ENCODE results near the gene FARP2.

FARP2 gene

DNA sequence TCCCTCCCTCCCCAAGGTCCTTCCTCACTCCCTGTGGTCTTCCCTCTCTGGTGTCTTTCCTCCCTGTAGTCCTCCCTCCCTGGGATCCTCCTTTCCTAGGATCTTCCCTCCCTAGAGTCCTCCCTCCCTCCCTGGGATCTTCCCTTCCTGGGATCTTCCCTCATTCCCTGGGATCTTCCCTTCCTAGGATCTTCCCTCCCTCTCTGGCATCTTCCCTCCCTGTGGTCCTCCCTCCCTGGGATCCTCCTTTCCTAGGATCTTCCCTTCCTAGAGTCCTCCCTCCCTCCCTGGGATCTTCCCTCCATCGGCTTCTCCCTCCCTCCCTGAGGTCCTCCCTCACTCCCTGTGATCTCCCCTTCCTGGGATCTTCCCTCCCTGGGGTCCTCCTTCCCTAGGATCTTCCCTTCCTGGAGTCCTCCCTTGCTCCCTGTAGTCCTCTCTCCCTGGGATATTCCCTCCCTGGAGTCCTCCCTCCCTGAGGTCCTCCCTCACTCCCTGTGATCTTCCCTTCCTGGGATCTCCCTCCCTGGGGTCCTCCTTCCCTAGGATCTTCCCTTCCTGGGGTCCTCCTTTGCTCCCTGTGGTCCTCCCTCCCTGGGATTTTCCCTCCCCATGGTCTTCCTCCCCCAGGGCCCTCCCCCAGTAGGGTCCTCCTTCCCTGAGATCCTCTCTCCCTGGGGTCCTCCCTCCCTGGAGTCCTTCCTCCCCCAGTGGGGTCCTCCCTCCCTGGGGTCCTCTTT, 129.3 kb downstream of the FARP2 start:
- no peak for DNase-seq

DNA sequence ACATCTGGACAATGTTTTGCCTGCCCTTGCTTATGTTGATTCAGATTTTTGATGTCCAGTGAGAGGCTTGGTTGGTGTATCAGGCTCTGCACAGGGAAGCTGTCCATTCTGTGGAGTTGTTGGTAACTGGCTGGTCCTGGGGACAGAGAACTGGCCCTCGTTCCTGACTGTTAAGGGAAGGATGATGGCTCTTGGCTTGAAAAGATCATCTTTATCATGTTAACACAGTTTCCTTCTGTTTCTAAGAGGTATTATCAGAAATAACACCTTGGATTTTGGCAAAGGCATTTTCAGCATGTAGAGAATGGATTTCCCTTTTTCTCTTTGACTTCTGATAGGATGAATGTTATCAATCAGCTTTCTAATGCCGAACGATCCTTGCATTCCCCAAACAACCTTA, 133.0 kb downstream of the FARP2 start:
- no peak for DNase-seq

DNA sequence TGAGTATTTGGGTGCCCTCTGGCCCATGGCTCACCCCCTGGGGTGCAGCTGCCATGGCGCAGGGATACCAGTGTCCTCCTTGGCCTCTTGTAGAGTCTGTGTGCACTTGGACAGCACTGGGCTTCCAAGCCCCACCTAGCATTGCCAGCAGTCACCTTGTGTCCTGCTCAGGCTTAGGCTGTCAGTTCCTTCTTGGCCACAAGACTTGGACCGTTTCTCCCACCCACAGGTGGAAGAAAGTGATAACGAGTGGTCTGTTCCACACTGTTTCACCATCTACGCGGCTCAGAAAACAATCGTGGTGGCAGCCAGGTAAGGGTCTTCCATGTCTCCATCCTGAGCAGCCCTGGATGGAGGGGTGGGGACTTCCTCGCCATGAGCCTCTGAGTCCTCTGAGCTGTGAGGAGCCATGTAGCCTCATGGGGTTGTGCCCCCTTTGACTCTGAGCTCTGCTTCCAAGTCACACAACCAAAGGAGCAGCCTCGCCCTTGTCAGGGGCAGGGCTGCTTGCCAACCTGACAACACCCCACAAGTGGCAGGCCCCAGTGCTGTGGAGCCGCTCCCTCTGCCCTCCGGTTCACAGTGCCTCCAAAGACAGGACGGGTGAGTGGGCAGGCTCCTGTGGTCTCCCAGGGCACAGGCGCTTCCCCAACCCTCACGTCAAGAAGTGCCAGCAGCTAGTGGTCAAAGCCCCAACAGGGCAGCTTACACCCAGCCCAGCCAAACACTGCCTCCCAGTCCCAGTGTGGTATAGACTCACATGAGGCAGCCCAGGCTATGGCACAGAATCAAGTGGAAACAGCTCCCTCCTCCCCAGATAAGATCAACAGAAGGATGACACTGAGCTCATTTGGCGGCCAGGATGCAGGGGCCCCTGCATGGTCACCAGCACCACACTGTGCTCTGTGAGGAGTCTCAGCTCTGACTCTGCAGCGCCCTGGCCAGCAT, 133.9 kb downstream of the FARP2 start:
- no peak for DNase-seq

DNA sequence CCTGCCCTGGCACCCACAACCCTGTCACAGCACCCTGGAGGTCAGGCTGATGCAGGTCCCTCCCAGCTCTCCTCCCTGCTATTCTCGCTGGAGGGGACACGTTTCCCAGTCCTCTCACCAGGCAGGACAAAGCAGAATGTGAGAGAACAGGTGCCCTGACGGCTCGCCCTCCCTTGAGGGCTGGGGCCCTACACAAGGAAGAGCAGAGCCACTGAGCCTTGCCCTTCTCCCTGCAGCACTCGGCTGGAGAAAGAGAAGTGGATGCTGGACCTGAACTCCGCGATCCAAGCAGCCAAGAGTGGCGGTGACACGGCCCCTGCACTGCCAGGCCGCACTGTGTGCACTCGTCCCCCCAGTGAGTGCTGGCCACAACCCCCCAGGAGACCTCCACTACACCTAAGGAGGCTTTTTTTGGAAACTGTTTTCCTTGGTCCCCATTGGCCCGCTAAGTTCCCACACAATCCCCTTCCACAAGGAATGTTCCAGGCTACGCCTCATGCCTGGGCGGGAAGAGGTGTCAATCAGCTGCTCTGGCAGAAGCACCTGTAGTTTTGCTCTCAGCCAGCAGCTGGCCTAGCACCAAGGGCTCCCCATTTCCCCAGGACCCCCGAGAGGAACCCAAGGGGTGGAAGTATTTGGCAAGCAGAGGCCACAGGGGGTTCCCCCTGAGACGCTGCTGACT, 134.9 kb downstream of the FARP2 start:
- DNase-seq, result no peak

DNA sequence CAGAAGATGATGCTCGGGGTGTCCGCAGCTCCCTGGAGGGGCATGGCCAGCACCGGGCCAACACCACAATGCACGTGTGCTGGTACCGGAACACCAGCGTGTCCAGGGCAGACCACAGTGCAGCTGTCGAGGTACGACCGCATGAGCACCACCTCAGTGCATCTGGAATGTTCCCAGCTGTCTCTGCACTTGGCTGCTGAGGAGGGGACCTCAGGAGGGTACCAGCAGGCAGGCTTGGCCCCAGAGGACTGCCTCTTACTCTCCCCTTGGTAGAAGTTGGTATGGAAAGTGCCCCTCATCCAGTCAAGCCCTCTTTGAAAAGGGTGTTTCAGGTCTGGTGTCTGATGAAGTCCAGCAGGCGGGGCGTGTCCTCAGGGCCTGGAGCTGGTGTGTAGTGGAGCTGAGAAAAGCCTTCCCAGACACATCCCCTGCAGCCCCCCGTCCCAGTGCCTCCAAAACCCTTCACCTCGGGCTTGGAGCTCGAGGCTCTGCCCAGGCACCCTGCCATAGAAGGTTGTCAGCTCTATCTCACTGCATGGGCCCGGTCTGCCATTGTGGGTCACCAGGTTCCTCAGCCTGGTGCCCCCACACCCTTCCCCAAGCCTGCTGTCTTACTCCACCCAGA, 135.6 kb downstream of the FARP2 start:
- no peak for DNase-seq

DNA sequence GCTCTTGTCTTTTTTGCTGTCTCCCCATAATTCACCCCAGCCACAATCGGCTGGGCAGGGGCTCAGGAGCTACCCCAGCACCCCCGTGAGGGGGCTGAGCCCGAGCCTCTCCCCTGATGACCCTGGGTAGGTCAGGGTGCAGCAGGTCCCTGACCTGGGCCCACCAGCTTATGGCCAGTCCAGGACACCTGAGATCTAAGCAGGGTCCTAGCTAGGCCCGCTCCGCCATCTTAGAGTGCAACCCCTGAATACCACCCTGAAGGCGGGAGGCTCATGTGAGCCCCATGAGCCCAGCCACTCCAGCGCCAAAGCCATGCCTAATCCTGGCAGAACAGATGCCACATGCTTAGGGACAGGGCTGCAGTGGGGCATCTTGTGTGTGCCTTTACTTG, 136.1 kb downstream of the FARP2 start:
- no peak for DNase-seq

DNA sequence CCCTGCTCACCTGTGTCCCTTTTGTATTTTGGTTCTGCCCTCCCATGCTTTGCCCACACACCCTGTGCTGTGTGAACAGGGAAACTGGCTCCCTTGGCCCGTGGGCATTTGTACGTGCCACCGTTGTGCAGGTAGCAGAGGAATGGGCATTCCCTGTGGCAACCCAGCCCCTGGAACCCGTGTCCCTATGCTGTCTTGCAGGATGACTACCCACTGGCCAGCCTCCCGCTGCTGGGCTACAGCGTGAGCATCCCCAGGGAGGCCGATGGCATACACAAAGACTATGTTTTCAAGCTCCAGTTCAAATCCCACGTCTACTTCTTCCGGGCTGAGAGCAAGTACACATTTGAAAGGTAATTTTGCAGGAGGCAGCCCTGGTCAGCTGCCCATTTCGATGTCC, 137.0 kb downstream of the FARP2 start:
- no peak for DNase-seq

DNA sequence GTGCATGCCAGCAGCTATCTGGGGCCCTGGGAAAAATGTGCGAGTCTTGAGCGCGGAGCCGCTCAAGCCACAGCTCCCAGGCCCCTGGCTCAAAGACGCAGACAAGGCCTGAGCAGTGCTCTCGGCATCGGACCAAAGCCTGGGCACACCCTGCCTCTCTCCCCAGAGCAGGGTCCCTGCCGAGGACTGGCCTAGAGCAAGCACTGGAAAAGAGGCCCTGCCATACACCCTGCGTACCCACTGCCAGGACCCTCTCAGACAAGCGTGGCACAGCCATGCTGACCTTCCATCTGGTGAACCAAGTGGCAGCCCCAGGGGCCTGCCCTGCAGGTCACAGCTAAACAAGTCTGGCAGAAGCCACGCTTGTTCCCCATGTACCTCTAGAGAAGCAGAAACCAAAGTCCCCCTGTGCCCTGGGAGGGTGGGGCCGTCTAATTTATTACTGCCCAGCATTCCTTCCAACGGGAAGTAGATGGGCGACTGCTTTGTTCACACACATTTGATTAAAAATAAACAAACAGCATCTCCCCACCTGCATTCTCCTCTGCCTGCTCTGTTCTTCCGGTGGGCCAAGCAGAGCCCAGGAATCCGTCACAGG, 138.3 kb downstream of the FARP2 start:
- DNase-seq, result no peak

DNA sequence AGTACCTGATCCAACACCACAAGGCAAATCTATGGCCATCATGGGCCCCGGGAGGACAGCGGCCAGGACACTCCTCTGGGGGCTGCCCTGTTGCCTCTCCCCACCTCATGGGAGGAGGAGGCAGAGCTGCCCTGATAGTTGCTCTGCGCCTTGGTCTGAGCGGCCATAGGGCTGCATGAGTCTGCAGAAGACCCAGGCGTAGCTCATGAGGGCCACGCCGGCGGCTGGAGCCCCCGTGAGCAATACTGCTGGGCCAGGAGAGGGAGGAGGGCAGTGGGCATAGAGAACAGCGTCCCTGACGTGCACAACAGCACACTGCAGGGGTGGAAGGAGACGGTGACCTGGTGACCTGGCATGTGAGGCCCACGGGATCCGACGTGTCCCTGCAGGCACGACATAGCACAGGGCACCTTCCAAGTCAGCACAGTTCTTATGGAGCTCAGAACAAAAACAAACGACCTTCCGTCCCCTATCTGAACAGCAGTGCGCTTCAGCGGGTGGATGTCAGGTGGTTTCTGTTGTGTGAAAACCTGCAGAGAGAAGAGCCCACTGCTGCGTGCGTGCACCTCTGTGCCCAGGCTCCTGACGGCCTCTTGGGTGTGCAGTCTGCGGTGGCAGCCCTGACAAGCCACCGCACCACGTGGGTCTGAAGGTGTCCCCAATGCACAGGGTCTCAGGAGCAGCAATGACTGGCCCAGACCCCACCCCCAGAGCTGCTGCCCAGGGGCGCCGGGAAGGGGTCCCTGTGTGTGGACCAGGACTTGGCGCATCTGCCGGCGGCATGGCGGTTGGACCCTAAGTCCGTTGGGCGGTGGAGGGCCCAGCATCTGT, 139.3 kb downstream of the FARP2 start:
- no peak for DNase-seq

DNA sequence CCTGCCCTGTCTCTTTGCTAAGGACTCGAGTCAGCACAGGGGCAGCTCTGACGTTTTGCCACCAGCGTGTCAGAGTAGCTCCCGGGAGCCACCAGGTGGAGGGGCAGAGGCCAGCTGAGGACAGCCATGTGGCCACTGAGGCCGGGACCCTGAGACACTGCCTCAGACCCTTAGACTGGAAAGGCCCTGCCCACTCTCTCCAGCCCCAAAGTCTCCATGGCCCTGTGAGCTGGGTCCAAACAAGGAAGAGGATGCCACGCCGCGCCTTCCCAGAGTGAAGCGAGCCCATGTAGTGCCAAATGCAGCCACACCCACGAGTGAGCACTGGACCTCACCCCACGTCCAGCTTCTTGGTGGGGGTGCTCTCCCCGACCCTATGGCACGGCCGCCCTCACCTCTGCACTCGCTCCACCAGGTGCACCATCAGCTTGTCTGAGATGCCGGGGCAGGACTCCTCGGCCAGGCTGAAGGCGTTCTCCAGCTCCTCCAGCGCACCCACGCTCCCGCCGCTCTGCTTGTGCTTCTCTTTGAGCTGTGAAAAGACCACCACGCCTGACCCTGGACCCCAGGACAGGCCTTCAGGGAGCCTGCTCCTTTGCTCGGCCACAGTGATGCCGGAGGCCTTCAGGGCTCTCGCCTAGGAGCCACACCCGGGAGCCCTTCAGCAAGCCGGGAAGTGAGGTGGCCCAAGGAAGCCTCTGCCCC, 140.1 kb downstream of the FARP2 start:
- DNase-seq, result no peak

DNA sequence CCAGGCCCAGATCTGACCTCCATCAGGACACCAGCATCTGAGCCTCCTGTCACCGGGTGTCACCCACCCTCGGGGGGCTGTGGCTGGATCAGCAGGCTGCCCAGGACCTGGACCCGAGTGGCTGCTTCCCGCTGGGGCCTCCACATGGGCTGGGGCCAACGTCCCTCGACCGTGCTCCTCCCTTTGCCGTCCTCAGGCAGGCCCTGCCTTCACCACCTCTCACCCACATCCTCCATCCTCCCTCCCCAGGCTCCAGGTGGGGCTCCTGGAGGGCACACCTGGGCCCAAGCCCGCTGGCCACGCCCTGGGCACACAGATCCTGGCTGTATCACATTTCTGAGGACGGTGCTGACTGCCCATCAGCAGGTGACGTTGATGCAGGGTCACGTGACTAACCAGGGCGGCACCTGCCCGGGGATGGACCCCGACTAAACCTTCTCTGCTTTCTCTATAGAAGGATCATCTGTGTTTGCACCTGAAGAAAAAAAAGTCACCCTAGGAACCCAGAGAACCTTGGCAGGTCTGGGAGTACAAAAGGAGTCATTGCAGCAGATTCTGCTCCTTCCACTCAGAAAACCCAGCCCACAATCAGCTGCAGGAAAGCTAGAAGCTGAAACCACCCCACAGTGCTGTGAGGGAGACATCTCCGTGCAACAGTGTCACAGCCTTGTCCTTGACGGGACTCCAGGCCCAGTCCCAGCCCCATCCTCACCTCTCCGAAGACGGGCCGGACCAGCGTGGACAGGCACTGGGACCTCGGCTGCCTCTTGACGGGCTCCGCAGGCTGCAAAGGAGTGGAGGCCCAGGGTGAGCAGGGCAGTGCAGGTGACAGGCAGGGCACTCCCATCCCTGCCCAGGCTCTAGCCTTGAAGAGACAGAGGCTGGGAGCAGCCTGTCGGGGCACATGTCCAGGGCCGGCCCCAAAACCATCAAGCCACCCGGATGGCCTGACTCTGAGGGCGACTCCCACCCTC, 141.1 kb downstream of the FARP2 start:
- DNase-seq, result no peak

DNA sequence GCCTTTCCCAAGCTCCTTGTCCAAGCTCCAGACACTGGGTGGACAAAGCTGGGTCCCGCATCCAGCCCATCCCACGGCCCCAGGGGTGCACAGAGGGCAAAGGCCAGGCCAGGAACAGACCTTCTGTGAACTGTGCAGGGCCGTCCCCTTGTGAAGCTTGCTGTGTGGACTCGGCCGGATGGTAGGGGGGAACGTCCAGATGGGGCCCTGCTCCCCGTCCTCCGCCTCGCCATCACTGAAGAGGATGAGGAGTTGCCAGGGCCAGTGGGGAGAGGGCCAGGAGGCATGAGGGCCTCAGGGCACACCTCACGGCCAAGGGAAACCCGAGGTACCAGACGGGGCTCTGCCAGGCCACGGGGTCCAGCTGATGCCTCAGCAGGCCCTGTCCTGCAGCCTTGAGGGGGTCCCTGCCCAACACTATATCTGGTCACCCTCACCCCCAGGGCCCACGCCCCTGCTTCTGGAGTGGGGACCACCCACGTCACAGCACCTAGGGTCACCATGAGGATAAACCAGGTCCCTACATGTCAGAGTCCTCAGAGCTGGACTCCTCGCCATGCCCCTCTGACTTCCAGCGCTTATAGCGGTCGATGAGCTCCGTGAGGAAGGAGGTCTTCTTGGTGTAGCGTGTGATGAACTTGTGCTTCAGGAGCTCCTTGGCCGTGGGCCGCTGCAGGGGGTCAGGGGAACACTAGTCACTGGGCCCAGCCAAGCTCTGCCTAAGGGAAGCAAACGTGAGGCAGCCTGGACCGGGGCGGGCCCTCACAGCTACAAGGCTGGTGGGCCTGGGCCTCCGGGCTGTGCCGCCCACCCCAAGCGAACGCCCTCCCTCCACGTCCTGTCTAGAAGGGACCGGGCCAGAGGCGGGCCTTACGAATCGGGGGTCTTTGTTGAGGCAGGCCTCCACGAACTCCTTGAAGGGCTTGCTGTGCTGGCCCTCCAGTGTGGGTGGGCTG, 142.3 kb downstream of the FARP2 start:
- DNase-seq, result no peak

DNA sequence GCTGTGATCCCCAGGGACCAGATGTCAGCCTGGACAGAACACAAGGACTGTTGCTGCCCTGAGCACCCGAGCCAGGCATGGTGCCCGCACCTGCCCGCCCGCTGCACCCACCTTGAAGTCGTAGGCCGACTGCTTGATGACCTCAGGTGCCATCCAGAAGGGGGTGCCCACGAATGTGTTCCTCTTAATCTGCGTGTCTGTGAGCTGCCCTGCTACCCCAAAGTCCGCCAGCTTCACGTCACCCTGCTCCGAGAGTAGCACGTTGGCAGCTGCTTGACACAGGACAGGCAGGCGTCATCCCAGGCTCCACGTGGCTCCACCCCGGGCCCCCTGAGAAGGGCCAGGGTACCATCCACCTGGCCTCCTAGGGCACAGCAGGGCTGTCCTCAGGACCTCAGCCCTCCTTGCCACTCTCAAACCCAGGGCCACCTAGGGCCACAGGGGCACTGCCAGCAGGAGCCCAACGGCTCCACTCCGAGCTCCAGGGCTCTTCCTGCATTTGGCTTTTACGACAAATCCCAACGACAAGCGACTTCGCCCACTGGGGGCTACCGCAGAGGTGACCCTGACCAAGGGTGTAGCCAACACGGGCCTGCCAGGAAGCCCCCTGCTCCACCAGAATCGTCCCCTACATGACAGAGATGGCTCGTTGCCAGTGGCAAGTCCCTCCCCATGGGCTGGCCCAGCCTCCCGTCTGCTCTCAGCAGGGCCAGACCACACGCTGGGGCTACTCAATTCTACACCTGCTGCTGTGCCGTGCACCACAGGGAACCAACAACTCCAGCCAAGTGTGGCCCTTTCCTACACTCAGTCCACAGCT, 143.3 kb downstream of the FARP2 start:
- no peak for DNase-seq

DNA sequence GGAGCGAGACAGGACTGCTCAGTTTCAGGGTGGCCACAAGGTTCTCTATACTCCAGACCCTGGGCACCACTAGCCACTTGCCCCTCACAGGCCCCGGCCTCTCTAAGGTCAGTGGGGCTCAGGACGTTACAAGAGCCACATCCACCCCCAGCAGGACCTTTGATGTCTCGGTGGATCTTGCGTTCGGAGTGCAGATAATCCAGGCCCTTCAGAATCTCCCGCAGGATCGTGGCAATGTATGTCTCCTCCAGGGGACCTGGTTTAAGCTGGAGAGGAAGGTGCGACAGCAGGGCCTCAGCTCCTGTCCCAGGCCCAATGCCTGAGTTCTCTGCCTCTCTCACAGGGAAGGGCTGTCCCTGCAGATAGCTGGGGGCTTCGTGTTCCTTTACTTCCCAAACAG, 143.9 kb downstream of the FARP2 start:
- no peak for DNase-seq

DNA sequence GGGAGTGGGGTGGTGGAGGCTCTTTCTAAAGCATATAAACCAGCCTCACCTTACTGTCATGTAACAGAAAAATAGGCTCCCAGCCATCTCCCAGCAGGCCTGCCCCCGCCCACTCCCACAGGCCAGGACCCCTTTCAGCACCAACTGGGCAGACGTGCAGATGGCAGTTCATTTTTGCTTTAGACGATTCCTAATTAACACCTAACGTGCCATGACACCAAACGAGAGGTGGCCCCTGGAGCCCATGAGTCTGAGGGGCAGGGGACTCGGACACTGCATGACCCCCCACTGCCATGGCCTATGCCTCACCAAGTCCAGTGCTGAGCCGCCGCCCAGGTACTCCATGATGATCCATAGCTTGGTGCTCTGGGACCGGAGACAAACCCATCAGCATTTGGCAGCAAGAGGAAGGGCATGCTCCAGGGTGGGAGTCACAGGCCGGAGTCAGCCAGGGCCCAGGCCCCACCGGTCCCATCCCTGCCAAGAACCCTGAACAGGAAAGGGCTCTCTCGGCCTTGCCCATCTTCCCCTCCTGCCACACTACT, 144.4 kb downstream of the FARP2 start:
- no peak for DNase-seq

DNA sequence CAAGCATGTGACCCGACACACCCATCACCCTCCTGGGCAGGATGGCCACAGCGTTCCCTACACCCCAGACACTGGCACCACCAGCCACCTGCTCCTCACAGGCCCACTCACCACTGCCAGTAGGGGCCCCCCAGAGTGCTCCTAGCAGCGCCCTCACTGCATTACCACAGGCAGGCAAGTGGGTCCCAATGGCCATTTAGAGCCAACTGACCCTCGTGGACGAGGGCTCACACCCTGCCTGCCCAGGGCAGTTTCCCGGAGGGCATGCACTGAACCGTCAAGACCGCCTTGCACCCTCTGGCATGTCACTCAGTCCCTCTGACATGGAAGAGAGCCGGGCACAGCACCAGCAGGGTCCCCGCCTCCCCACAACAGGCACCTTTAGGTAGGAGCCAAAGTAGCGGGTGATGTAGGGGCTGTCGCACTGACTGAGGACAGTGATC, 145.0 kb downstream of the FARP2 start:
- DNase-seq, result no peak

Measured in amygdala (tissue), 56 donors.